AG04450 (cell line): ENCODE measurements around the gene ACKR2. TPM values are rescaled to one million over a fixed set of nuclear protein-coding genes. Genes with fewer than 3 reads are reported as not detected.
A peak's percentile ranks its signal among the peaks of the same experiment; 100 is the strongest.

Experiments used
- CTCF ChIA-PET: fragments of 300-600, 350-600 bp; formaldehyde crosslinking; extraction: SDS; loops from one replicate; lab custom pipeline; 2022; ENCODE audit warnings: antibody characterized with exemption, inconsistent platforms; lab: Charles Lee
- POLR2A ChIA-PET: fragments of 350-600 bp; formaldehyde crosslinking; extraction: SDS; loops from one replicate; lab custom pipeline; 2021; ENCODE audit warnings: antibody characterized with exemption, inconsistent platforms; lab: Yijun Ruan, JAX
- DNase-seq: peaks from one replicate; pipeline ENCODE4 v3.0.0-alpha.2; 2011; ENCODE audit warnings: low read depth, low spot score
- H3K27ac ChIP-seq: one replicate; pipeline ENCODE4 v1.5.1; 2012; ENCODE audit warnings: low read depth, low read length, control low read depth
- H3K27me3 ChIP-seq: one replicate; pipeline ENCODE4 v1.6.0; 2012; ENCODE audit warnings: low read length; ENCODE audit not compliant: control insufficient read depth, insufficient read depth
- H3K4me3 ChIP-seq: 2 replicates; pipeline ENCODE4 v1.5.1; 2011; ENCODE audit warnings: mild to moderate bottlenecking, low read depth, low read length, control low read depth
- H3K9me3 ChIP-seq: 2 replicates; pipeline ENCODE4 v1.5.1; 2012; ENCODE audit warnings: low read length; ENCODE audit not compliant: control insufficient read depth, insufficient read depth
- CTCF ChIP-seq: IDR thresholded peaks from 2 replicates; pipeline ENCODE4 v1.5.1; 2011; ENCODE audit warnings: low read depth, low read length, control low read depth, inconsistent platforms
- polyA plus RNA-seq: library from polyadenylated mRNA; depleted of rRNA; stranded (reverse); fragments of >200 nt; gene quantifications from 2 replicates; pipeline ENCODE4 v1.2.3, GENCODE V29; 2011

ACKR2 gene
- polyA plus RNA-seq, 1 experiment = 0.04 TPM

GRCh38 chr3:42764561-42765295 is 44.5 kb upstream of the ACKR2 start:
- Histone ChIP-seq H3K27ac (no peak overlapping the region), H3K4me3 (no peak overlapping the region), H3K9me3 (peaks cover 4% of the 10 kb centered on the region; the same call in 1 of the 2 replicates), H3K27me3 (peaks cover 4% of the 10 kb centered on the region)
- no peak for TF ChIP-seq CTCF
- POLR2A ChIA-PET = no interaction called here
- CTCF ChIA-PET = no interaction called here
- no peak for DNase-seq

- no peak for TF ChIP-seq CTCF
- POLR2A ChIA-PET = no interaction called here
- no peak overlapping the region for H3K27ac ChIP-seq
- CTCF ChIA-PET = no interaction called here
- no peak overlapping the region for H3K4me3 ChIP-seq
- DNase-seq = no peak
- H3K9me3 ChIP-seq = peaks cover 7% of the 10 kb centered on the region; the same call in 1 of the 2 replicates
- H3K27me3 ChIP-seq = peaks cover 3% of the 10 kb centered on the region
These were observed 39.6 kb upstream of the ACKR2 start for GRCh38 chr3:42769477-42770131.

- no peak for TF ChIP-seq CTCF
- H3K9me3 ChIP-seq = peaks cover 7% of the 10 kb centered on the region; the same call in 1 of the 2 replicates
- no peaks in the 10 kb centered on the region for H3K27me3 ChIP-seq
- H3K4me3 ChIP-seq = no peak overlapping the region
- no peak overlapping the region for H3K27ac ChIP-seq
- no peak for DNase-seq
- CTCF ChIA-PET = no interaction called here
- POLR2A ChIA-PET = no interaction called here
These were observed 38.0 kb upstream of the ACKR2 start for GRCh38 chr3:42771271-42771670.

GRCh38 chr3:42772670-42773408 is 36.4 kb upstream of the ACKR2 start, which contains the start of gene CCDC13:
Gene CCDC13, minus strand, starts transcription at chr3:42773253. Its CDS starts 14,908 bp downstream, at chr3:42758345.
- peaks cover 7% of the 10 kb centered on the region; the same call in 1 of the 2 replicates for H3K9me3 ChIP-seq
- DNase-seq = peak; percentile 15
- CTCF ChIA-PET = no interaction called here
- TF ChIP-seq CTCF = no peak
- POLR2A ChIA-PET = no interaction called here
- peak within 1 kb of the TSS; percentile 59 for H3K4me3 ChIP-seq
- H3K27ac ChIP-seq = no peak within 1 kb of the TSS
- H3K27me3 ChIP-seq = no peaks in the 10 kb centered on the region
